HG03378 (cell line): ENCODE results near the gene FBXO42.
"Not testable (repeated sequence)": the region's sequence is repeated elsewhere in the genome, so short reads cannot be mapped to it uniquely, and the experiment has no call there.

ENCODE experiments used
- ATAC-seq: cut with Tn5 transposase; IDR thresholded peaks from one replicate; pipeline ENCODE4 v1.9.1; 2021; ENCODE audit warnings: mild to moderate bottlenecking, moderate library complexity; ENCODE audit not compliant: unreplicated experiment

The FBXO42 gene

GRCh38 chr1:16222716-16223115, 129.6 kb downstream of the FBXO42 start:
- ATAC-seq, result not testable (repeated sequence)

- ATAC-seq, result no peak
Observed at GRCh38 chr1:16221499-16221898, 130.8 kb downstream of the FBXO42 start.

GRCh38 chr1:16219968-16220500, 132.2 kb downstream of the FBXO42 start:
- ATAC-seq, result no peak

GRCh38 chr1:16218674-16219071, 133.6 kb downstream of the FBXO42 start:
- ATAC-seq, result no peak

- no peak for ATAC-seq
Observed at GRCh38 chr1:16218014-16218673, 134.1 kb downstream of the FBXO42 start.

GRCh38 chr1:16217061-16217785, 135.1 kb downstream of the FBXO42 start:
- no peak for ATAC-seq

- ATAC-seq, result no peak
Observed at GRCh38 chr1:16215882-16216753, 136.2 kb downstream of the FBXO42 start.

- ATAC-seq, result not testable (repeated sequence)
Observed at GRCh38 chr1:16215240-16215639, 137.0 kb downstream of the FBXO42 start.

- ATAC-seq, result not testable (repeated sequence)
Observed at GRCh38 chr1:16213544-16213943, 138.7 kb downstream of the FBXO42 start.

GRCh38 chr1:16213013-16213412, 139.3 kb downstream of the FBXO42 start:
- no peak for ATAC-seq

GRCh38 chr1:16212251-16212961, 139.9 kb downstream of the FBXO42 start, which contains the start of gene ARHGEF19:
Gene ARHGEF19, minus strand, starts transcription at chr1:16212652. Its CDS starts 3,598 bp downstream, at chr1:16209054.
- ATAC-seq, result no peak

GRCh38 chr1:16211824-16212223, 140.5 kb downstream of the FBXO42 start:
- ATAC-seq, result no peak

- no peak for ATAC-seq
Observed at GRCh38 chr1:16210581-16210980, 141.7 kb downstream of the FBXO42 start.

GRCh38 chr1:16209847-16210407, 142.4 kb downstream of the FBXO42 start:
- no peak for ATAC-seq

GRCh38 chr1:16209132-16209846, 143.0 kb downstream of the FBXO42 start:
- no peak for ATAC-seq

GRCh38 chr1:16208270-16208987, 143.9 kb downstream of the FBXO42 start:
- no peak for ATAC-seq

GRCh38 chr1:16207318-16208269, 144.7 kb downstream of the FBXO42 start:
- ATAC-seq, result peak; percentile 15
